Fibroblast of lung (primary cell): Measurements from ENCODE around the gene PCGF3.

ENCODE experiments used
- EZH2 ChIP-seq: IDR thresholded peaks from 2 replicates; pipeline ENCODE4 v1.5.1; 2012; ENCODE audit warnings: low read length, control low read depth, mild to moderate bottlenecking; ENCODE audit errors: missing control alignments
- TF ChIP-seq, protein P1 (sequence below), 2 donors: IDR thresholded peaks in 1 of 2; conservative IDR thresholded peaks in 1 of 2; 1 replicate in 1 of 2; 2 replicates in 1 of 2; pipeline ENCODE4 v1.5.1; 2011 to 2012; ENCODE audit warnings: low read length in 2 of 2, control low read depth in 1 of 2, inconsistent platforms in 1 of 2, low read depth in 1 of 2, mild to moderate bottlenecking in 1 of 2

DNA sequence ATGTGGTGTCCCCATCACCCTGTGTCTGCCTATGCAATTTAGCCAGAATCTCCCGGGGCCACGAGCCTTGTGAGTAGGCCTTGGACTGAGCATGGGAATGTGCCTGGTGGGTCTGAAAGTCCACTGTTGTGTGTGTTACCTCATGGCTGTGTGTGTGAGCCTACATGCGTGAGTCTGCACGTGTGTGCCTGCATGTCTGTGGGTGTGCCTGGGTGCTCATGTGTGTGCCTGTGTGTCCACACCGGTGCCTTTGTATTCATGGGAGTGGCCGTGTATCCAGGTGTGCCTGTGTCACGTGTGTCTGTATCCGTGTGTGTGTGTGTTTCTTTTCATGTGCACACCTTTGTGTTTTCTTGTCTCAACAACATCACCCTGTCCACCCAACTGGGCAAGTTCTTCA is 45.8 kb upstream of the PCGF3 start:
- TF ChIP-seq, protein P1, sequence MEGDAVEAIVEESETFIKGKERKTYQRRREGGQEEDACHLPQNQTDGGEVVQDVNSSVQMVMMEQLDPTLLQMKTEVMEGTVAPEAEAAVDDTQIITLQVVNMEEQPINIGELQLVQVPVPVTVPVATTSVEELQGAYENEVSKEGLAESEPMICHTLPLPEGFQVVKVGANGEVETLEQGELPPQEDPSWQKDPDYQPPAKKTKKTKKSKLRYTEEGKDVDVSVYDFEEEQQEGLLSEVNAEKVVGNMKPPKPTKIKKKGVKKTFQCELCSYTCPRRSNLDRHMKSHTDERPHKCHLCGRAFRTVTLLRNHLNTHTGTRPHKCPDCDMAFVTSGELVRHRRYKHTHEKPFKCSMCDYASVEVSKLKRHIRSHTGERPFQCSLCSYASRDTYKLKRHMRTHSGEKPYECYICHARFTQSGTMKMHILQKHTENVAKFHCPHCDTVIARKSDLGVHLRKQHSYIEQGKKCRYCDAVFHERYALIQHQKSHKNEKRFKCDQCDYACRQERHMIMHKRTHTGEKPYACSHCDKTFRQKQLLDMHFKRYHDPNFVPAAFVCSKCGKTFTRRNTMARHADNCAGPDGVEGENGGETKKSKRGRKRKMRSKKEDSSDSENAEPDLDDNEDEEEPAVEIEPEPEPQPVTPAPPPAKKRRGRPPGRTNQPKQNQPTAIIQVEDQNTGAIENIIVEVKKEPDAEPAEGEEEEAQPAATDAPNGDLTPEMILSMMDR (conservative IDR thresholded peaks at IDR 0.05 in 1 of 2, IDR thresholded peaks at IDR 0.05 in 1 of 2; ENCODE audit: low read depth in 1 of 2, low read length in 2 of 2), result no peak
- no peak for TF ChIP-seq EZH2
